Esophagus squamous epithelium (tissue), 4 donors: ENCODE measurements around the gene SMIM22.

Experiments used
- CTCF ChIP-seq, 6 experiments: fragments of 450-650 bp in 4 of 6; fragments of 200-600 bp in 2 of 6; sonication (generic) in 2 of 6; IDR thresholded peaks; one replicate each; pipeline ENCODE4 v1.5.1; 2016 to 2019; ENCODE audit warnings: antibody characterized with exemption in 6 of 6, mild to moderate bottlenecking in 4 of 6, moderate library complexity in 4 of 6
- POLR2A ChIP-seq, 4 donors: fragments of 450-650 bp; IDR thresholded peaks; one replicate each; pipeline ENCODE4 v1.6.1; 2017; ENCODE audit warnings: antibody characterized with exemption in 4 of 4, mild to moderate bottlenecking in 4 of 4, moderate library complexity in 3 of 4

- no peak for TF ChIP-seq POLR2A (IDR thresholded peaks at IDR 0.05)
- TF ChIP-seq CTCF (IDR thresholded peaks at IDR 0.05), result no peak
Observed at GRCh38 chr16:4769306-4769638, 25.9 kb upstream of the SMIM22 start.
